HCT116 (cell line): ENCODE results near the gene C6orf62.

Experiments
- EZH2 ChIP-seq: fragments of 200-600 bp; sonication (generic); IDR thresholded peaks from 2 replicates; pipeline ENCODE4 v1.6.1; 2017; ENCODE audit warnings: antibody characterized with exemption, mixed run types
- POLR2A ChIP-seq: IDR thresholded peaks from 2 replicates; pipeline ENCODE4 v1.7.0; 2011; ENCODE audit warnings: borderline replicate concordance; ENCODE audit not compliant: insufficient read depth, insufficient read length; ENCODE audit errors: extremely low read depth
- POLR2AphosphoS5 ChIP-seq: IDR thresholded peaks from 2 replicates; pipeline ENCODE4 v1.6.1; 2011; ENCODE audit warnings: mild to moderate bottlenecking, low read depth, low read length, moderate library complexity
- SP1 ChIP-seq: IDR thresholded peaks from 2 replicates; pipeline ENCODE4 v1.6.1; 2012; ENCODE audit warnings: low read depth
- SRF ChIP-seq: IDR thresholded peaks from 2 replicates; pipeline ENCODE4 v1.6.1; 2012; ENCODE audit warnings: low read depth
- YY1 ChIP-seq: IDR thresholded peaks from 2 replicates; pipeline ENCODE4 v1.6.1; 2011; ENCODE audit warnings: low read length, low read depth, moderate library complexity, mild to moderate bottlenecking; ENCODE audit not compliant: insufficient replicate concordance; ENCODE audit errors: extremely low read depth
- ZFX ChIP-seq: fragments of 450-650 bp; IDR thresholded peaks from 2 replicates; pipeline ENCODE4 v1.6.1; 2017
- TF ChIP-seq, protein P1 (sequence below), 3 experiments: fragments of 200-600 bp in 1 of 3; sonication (generic) in 1 of 3; IDR thresholded peaks in 2 of 3; conservative IDR thresholded peaks in 1 of 3; 2 replicates each; pipeline ENCODE4 v1.5.1; 2012 to 2017; ENCODE audit warnings: low read depth in 2 of 3, low read length in 2 of 3, antibody characterized with exemption in 1 of 3, borderline replicate concordance in 1 of 3, control low read depth in 1 of 3, mild to moderate bottlenecking in 1 of 3, mixed read lengths in 1 of 3, mixed run types in 1 of 3, moderate library complexity in 1 of 3; ENCODE audit not compliant: insufficient read depth in 1 of 3
- TF ChIP-seq, protein P2 (sequence below): IDR thresholded peaks from 2 replicates; pipeline ENCODE4 v1.6.1; 2012
- TF ChIP-seq, protein P3 (sequence below): IDR thresholded peaks from 2 replicates; pipeline ENCODE4 v1.6.1; 2012
- TF ChIP-seq, protein P4 (sequence below): IDR thresholded peaks from 2 replicates; pipeline ENCODE4 v1.6.1; 2011; ENCODE audit warnings: mild to moderate bottlenecking, low read length, moderate library complexity; ENCODE audit not compliant: insufficient replicate concordance; ENCODE audit errors: extremely low read depth
- TF ChIP-seq, protein P5 (sequence below): IDR thresholded peaks from 2 replicates; pipeline ENCODE4 v1.6.1; 2012; ENCODE audit warnings: low read depth

DNA sequence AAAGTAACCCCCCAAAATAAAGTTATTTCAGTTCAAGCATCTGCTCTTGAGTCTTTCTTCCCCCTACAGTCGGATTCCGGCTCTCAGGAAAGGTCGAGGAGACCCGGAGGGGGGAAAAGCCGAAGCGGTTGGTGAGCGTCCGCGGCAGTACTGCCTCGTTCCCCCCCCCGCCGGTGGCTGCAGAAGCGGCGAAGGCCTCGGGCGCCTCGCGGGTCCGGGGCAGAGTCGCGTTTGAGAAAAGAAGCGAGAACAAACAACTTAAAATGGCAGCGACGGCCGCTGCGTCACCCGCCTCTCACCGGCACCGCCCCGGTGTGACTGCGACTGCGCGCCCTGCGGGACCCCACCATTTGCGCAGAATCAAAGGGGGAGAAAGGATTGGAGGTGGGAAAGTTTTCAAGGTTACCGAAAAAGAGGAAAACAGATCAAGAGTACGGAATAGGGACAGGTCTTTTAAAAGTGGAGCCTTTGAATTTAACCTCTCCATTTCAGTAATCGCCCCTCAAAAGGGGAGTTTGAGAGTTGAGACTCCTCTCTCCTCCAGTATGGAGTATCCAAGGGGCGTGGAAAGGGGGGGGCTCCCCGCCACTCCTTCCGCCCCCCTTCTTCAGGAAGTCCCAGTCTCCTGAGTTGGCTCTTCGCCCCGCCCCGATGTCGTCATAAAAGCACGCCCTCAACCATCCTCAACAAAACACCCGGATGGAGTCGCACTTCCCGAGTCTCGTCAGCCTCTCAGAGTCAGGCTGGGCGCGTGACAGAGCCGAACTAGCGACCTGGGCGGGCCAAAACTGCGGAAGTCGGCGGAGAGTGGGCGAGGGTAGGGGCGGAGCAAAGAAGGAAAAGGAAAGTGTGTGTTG is 1.9 kb upstream of the C6orf62 start:
- TF ChIP-seq EZH2 = no peak
- TF ChIP-seq SP1 = peak; percentile 91
- TF ChIP-seq, protein P1, sequence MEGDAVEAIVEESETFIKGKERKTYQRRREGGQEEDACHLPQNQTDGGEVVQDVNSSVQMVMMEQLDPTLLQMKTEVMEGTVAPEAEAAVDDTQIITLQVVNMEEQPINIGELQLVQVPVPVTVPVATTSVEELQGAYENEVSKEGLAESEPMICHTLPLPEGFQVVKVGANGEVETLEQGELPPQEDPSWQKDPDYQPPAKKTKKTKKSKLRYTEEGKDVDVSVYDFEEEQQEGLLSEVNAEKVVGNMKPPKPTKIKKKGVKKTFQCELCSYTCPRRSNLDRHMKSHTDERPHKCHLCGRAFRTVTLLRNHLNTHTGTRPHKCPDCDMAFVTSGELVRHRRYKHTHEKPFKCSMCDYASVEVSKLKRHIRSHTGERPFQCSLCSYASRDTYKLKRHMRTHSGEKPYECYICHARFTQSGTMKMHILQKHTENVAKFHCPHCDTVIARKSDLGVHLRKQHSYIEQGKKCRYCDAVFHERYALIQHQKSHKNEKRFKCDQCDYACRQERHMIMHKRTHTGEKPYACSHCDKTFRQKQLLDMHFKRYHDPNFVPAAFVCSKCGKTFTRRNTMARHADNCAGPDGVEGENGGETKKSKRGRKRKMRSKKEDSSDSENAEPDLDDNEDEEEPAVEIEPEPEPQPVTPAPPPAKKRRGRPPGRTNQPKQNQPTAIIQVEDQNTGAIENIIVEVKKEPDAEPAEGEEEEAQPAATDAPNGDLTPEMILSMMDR (IDR thresholded peaks at IDR 0.05 in 2 of 3, conservative IDR thresholded peaks at IDR 0.05 in 1 of 3; ENCODE audit: borderline replicate concordance in 1 of 3, insufficient read depth in 1 of 3, low read depth in 2 of 3, low read length in 2 of 3) = no peak
- peak; percentile 79 for TF ChIP-seq POLR2A
- TF ChIP-seq, protein P2, sequence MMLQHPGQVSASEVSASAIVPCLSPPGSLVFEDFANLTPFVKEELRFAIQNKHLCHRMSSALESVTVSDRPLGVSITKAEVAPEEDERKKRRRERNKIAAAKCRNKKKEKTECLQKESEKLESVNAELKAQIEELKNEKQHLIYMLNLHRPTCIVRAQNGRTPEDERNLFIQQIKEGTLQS = no peak
- TF ChIP-seq ZFX = no peak
- TF ChIP-seq, protein P3, sequence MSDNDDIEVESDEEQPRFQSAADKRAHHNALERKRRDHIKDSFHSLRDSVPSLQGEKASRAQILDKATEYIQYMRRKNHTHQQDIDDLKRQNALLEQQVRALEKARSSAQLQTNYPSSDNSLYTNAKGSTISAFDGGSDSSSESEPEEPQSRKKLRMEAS = no peak
- TF ChIP-seq YY1 = peak; percentile 90
- TF ChIP-seq, protein P4, sequence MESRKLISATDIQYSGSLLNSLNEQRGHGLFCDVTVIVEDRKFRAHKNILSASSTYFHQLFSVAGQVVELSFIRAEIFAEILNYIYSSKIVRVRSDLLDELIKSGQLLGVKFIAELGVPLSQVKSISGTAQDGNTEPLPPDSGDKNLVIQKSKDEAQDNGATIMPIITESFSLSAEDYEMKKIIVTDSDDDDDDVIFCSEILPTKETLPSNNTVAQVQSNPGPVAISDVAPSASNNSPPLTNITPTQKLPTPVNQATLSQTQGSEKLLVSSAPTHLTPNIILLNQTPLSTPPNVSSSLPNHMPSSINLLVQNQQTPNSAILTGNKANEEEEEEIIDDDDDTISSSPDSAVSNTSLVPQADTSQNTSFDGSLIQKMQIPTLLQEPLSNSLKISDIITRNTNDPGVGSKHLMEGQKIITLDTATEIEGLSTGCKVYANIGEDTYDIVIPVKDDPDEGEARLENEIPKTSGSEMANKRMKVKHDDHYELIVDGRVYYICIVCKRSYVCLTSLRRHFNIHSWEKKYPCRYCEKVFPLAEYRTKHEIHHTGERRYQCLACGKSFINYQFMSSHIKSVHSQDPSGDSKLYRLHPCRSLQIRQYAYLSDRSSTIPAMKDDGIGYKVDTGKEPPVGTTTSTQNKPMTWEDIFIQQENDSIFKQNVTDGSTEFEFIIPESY = no peak
- TF ChIP-seq SRF = peak; percentile 87
- TF ChIP-seq, protein P5, sequence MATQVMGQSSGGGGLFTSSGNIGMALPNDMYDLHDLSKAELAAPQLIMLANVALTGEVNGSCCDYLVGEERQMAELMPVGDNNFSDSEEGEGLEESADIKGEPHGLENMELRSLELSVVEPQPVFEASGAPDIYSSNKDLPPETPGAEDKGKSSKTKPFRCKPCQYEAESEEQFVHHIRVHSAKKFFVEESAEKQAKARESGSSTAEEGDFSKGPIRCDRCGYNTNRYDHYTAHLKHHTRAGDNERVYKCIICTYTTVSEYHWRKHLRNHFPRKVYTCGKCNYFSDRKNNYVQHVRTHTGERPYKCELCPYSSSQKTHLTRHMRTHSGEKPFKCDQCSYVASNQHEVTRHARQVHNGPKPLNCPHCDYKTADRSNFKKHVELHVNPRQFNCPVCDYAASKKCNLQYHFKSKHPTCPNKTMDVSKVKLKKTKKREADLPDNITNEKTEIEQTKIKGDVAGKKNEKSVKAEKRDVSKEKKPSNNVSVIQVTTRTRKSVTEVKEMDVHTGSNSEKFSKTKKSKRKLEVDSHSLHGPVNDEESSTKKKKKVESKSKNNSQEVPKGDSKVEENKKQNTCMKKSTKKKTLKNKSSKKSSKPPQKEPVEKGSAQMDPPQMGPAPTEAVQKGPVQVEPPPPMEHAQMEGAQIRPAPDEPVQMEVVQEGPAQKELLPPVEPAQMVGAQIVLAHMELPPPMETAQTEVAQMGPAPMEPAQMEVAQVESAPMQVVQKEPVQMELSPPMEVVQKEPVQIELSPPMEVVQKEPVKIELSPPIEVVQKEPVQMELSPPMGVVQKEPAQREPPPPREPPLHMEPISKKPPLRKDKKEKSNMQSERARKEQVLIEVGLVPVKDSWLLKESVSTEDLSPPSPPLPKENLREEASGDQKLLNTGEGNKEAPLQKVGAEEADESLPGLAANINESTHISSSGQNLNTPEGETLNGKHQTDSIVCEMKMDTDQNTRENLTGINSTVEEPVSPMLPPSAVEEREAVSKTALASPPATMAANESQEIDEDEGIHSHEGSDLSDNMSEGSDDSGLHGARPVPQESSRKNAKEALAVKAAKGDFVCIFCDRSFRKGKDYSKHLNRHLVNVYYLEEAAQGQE = no peak
- peak; percentile 99 for TF ChIP-seq POLR2AphosphoS5
